Measurements from ENCODE around the gene ZP2.
"Not testable (repeated sequence)": the region's sequence is repeated elsewhere in the genome, so short reads cannot be mapped to it uniquely, and the experiment has no call there.

The ZP2 gene

GRCh38 chr16:21214086-21214485 is 2.7 kb upstream of the ZP2 start:
- DNase-seq (ENCODE audit: low read depth): no peak

GRCh38 chr16:21208446-21209230 is 2.7 kb downstream of the ZP2 start:
- DNase-seq (ENCODE audit: low read depth): no peak

DNA sequence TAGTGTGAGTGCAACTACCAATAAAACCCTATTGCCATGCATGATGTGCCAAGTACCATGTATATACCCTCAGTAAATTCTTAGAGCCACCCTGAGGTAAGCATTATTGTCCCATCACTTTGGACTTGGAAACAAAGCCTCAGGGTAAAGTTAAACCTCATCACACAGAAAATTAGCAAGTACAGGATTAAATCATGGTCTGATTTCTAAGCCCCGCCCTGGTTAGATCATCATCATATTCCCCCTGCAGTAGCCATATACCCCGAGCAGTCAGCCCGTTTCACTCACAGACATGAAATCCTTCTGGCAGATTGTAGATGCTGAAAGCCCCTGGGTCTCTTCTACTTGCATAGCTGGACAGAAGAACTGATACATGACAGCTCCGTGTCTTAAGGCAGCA is 4.8 kb downstream of the ZP2 start:
- no peak for DNase-seq (ENCODE audit: low read depth)

GRCh38 chr16:21205303-21205702 is 6.1 kb downstream of the ZP2 start:
- no peak for DNase-seq (ENCODE audit: low read depth)

- DNase-seq (ENCODE audit: low read depth): no peak
Measured at GRCh38 chr16:21203155-21203797, 8.1 kb downstream of the ZP2 start.

DNA sequence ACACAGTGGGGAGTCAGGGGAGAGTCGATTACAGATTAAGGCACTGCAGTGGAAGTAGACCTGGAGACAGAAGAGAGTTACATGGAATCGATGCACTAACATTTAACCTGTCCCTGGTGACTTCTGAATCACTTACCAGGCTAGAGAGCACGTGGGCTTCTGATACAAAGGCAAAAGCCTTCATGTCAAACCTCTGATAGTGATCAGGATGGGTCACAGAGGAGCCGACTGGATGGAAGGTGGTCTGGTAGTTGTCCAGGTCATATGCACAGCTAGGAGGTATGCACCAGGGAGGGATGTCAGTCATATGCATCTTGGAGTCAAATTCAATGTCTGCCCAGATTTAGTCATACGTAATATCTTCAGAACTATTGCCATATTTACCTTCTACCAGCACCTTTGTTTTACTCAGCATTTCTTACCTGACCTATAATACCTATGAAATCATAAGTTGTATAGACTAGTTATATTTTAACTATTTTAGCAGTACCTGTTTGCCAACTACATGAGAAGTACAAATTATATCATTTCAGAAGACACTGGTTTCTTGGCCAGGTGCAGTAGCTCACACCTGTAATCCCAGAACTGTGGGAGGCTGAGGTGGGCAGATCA is 11.7 kb downstream of the ZP2 start:
- DNase-seq (ENCODE audit: low read depth): no peak

GRCh38 chr16:21197621-21198020 is 13.8 kb downstream of the ZP2 start:
- DNase-seq (ENCODE audit: low read depth): no peak

DNA sequence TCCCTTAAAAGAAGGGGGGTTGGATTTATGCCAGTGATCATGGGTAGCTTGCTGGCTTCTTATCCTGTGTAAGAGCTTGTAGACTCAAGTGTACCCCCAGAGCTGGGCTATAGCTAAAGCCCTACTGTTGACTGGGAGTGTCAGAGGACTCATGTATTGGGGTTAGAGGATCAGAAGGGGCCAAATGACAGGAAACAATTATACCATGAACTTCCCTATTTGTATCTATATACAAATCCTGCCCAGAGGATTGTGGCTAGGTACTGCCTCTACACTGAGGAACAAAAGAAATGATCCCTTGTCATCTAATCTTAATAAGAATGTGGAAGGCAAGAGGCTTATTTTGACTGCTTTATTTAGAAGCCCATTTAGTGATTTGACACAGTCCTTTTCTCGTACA is 14.3 kb downstream of the ZP2 start:
- no peak for DNase-seq (ENCODE audit: low read depth)

- DNase-seq (ENCODE audit: low read depth): not testable (repeated sequence)
Measured at GRCh38 chr16:21195330-21195729, 16.0 kb downstream of the ZP2 start.

GRCh38 chr16:21194771-21195301 is 16.5 kb downstream of the ZP2 start:
- peak; percentile 67 for DNase-seq (ENCODE audit: low read depth)

DNA sequence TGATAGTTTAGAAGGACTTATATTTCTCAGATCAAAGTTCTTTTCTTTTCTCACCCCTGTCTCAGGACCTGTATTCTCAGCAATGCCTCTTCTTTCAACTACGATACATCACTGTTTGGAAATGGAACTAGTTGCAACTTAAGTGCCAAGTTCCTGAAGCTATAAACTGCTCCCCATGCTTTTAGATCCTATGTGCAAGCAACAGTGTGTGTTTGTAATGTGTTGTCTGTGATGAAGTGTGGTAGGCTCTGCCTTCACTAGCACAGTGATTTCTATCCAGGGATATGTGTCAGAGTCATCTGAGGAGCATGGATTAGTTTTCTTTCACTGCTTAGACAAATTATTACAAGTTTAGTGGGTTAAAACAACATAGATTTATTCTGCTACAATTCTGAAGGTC is 18.4 kb downstream of the ZP2 start:
- DNase-seq (ENCODE audit: low read depth): no peak

DNA sequence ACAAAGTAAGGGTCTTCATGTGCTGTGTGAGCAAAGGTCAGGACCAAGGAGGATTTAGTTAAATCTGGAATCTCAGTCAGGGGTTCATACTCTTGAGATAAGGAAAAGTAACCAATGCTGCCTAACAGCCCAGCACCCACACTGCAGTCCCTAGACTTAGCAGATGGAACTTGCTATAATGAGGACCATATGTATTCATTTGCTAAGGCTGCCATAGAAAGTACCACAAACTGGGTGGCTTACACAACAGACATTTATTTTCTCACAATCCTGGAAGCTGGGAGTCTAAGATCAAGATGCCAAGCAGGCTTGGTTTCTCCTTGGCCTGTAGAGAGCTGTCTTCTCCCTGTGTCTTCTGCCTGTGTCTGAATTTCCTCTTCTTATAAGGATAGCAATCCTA is 20.8 kb downstream of the ZP2 start:
- DNase-seq (ENCODE audit: low read depth): no peak

GRCh38 chr16:21190013-21190412 is 21.4 kb downstream of the ZP2 start:
- DNase-seq (ENCODE audit: low read depth): no peak

- DNase-seq (ENCODE audit: low read depth): no peak
Measured at GRCh38 chr16:21189311-21189710, 22.1 kb downstream of the ZP2 start.

GRCh38 chr16:21186326-21186691 is 25.1 kb downstream of the ZP2 start:
- no peak for DNase-seq (ENCODE audit: low read depth)

GRCh38 chr16:21185659-21186325 is 25.6 kb downstream of the ZP2 start:
- no peak for DNase-seq (ENCODE audit: low read depth)

- no peak for DNase-seq (ENCODE audit: low read depth)
Measured at GRCh38 chr16:21184834-21185233, 26.5 kb downstream of the ZP2 start.

- DNase-seq (ENCODE audit: low read depth): no peak
Measured at GRCh38 chr16:21183995-21184394, 27.4 kb downstream of the ZP2 start.

GRCh38 chr16:21179983-21180365 is 31.4 kb downstream of the ZP2 start:
- DNase-seq (ENCODE audit: low read depth): no peak

- DNase-seq (ENCODE audit: low read depth): no peak
Measured at GRCh38 chr16:21179126-21179982, 32.0 kb downstream of the ZP2 start.

- DNase-seq (ENCODE audit: low read depth): no peak
Measured at GRCh38 chr16:21175397-21175796, 36.0 kb downstream of the ZP2 start.

- no peak for DNase-seq (ENCODE audit: low read depth)
Measured at GRCh38 chr16:21172650-21173049, 38.7 kb downstream of the ZP2 start.
